SKM-1 treated with dmso at 0.1 percent for 144 hours (cell line): Measurements from ENCODE around the gene PNPLA7.
"Not testable (repeated sequence)": the region's sequence is repeated elsewhere in the genome, so short reads cannot be mapped to it uniquely, and the experiment has no call there.

ENCODE experiments used
- DNase-seq: peaks from one replicate; lab custom pipeline; 2025; ENCODE audit not compliant: unreplicated experiment; lab: John Stamatoyannopoulos, UW

PNPLA7 gene

GRCh38 chr9:137482094-137482781 lies 68.0 kb downstream of the PNPLA7 start:
- DNase-seq, result peak; percentile 65

DNA sequence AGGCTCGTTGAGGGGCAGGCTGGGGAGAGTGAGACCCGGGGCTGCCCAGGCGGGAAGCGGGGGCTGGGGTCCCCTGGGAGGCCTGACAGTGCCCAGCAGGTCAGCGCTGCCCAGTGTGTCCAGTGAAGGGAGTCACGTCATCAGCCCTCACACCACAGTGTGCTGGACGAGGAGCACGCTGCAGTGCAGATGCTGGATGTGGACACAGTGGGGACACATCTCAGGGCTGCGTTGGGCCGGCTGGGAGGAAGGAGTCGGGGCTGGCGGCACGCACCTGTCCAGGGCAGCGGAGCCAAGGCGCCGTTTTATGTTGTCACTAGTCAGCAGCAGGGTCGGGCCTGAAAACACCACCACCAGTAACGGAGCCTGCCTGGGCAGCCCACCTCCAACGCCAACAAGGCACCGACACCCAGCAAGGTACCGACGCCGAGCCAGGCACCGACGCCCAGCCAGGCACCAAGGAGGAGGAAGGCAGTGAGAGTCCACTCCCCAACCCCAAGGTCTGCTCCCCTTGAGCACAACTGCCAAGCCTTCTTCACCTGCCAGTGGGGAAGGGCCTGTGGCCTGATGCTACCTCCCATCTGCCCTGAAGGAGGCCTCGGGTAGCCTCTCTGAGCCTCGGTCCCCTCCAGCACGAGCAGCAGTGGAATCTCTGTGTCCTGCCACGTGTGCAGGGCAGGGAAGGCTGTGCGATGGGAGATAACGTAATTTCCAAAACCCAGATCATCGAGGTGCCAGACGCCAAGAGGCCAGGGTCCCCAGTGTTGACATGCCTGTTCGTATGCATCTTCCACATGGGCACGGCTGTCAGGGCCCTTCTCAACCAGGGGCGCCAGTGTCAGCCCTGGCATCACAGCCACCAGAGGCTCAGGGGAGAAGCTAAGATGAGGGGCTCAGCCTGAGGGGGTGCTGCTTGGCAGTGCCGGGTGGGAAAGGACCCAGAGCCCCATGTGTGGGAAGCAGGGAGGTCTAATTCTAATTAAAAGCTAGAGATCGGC lies 69.2 kb downstream of the PNPLA7 start:
- DNase-seq, result no peak

GRCh38 chr9:137479892-137480685 lies 70.1 kb downstream of the PNPLA7 start:
- no peak for DNase-seq

DNA sequence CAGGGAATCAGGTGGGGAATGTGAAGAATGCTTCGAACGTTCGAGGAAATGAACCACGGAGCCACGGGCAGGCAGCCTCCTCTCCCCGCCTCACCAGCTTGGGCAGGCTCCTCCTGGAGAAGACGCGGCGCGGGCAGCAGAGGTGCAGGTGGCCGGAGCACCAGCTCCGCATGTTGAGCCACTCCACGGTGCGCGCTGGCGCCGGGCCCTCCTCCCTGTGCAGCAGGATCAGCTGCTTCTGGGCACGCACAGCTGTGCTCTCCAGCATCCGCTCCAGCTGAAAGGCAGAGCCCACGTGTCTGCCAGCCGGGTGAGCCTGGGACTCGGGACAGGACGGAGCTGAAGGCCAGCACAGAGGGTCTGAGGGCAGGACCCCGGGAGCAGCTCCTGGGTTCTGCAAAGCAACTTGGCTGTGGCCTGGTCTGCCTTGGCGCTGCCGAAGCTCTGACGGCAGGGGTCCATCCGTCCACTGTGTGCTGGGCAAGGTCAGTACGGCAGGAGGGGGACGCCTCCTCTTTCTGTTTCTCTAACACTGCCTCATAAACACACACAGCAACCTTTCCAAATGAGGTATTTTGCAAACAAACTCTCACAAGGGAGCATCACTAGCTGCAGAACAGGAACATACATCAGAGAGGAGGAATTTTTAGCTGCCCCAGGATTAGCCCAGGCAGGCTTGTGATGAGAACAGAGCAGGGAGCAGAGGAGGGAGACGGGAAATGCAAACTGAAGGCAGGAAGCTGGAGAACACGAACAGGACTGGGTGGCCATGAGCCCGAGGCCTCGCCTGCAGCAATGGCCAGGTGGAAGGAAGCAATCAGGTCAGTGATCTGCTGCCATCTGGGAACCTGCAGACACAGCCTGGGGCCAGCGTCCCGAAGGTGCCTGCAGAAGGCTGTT lies 71.0 kb downstream of the PNPLA7 start:
- DNase-seq, result no peak

DNA sequence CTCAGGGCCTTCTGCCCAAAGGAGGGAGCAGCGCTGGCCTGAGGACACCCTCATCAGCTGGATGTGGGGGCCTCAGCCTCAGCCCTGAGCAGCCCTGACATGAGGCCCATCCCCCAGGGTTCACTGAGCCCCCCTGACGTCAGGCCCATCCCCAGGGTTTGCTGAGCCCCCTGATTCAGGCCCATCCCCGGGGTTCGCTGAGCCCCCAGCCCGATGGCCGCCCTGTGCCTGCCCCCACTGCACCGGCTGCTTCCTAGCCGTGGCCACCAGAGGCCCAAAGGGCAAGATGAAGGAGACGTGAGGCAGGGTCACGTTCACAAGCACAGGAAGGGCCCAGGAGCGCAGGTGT lies 71.6 kb downstream of the PNPLA7 start:
- DNase-seq, result no peak

GRCh38 chr9:137477778-137478612 lies 72.2 kb downstream of the PNPLA7 start:
- no peak for DNase-seq

DNA sequence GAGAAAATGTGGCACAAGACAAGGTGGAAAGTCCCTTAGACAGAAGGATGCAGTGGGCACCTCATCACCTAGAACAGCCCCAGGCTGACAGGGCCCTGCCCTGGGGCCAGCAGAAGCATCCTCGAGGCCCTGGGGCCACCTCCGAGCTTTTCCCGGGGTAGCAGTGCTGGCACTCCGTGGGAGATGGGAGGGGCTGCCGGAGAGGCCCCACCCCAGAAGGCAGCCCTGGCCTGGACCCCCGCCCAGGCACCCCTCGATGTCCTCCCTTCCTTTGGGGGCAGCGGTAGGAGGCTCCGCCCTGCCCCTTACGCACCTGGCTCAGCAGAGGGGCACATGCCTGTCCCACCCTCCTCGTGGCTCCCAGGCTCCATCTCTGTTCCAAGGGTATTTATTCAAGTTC lies 73.3 kb downstream of the PNPLA7 start:
- no peak for DNase-seq

- DNase-seq, result no peak
Measured at GRCh38 chr9:137475666-137476065, 74.5 kb downstream of the PNPLA7 start.

DNA sequence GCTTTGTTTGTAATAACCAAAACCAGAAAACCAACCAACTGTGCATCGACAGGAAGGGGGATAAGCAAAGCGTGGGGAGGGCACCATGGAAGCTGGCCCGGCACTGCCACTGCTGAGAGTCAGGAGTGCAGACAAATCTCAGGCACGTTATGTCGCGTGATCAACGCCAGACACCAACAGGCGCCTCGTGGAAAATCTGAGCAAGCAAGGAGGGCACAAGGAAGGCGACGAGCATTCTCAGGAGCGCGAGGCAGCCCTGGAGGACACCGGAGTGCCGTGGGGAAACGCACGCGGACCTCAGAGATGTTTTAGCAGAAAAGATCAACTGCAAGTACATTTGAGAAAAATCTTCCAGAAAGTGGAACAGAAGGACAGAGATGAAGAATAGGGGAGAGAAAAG lies 75.9 kb downstream of the PNPLA7 start:
- no peak for DNase-seq

GRCh38 chr9:137470785-137471184 lies 79.4 kb downstream of the PNPLA7 start:
- DNase-seq, result no peak

GRCh38 chr9:137467896-137468295 lies 82.3 kb downstream of the PNPLA7 start:
- no peak for DNase-seq

GRCh38 chr9:137467161-137467581 lies 83.0 kb downstream of the PNPLA7 start:
- DNase-seq, result no peak

- not testable (repeated sequence) for DNase-seq
Measured at GRCh38 chr9:137466389-137467085, 83.7 kb downstream of the PNPLA7 start.

DNA sequence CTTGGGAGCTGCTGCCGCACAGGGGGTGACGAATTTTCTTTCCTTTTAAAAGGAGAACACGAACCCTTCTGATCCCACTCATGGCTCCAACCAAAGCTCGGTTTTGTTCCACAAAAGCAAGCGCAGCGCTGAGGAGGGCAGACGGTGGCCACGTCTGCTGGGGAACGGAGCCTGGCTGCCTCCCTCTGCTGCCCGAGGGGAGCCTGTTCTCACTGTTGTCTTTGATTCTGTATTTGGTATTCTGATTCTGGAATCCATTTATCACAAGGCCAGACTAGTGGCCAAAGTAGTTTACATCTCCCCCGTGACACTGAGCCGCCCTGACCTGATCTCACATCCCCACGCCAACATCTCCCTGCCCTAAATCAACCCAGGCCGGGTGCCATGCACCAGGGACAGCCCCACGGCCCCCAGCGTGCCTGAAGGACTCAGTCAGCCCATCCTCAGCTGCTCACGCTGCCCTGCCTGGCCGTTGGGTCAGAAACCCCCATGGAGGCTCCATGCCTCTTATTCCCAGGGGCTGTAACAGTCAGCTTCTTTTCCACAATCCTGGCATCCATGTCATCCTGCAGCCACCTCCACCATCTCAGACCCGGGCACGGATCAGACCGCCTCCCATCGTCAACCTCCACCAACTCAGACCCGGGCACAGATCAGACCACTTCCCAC lies 84.3 kb downstream of the PNPLA7 start:
- no peak for DNase-seq

GRCh38 chr9:137465000-137465719 lies 85.0 kb downstream of the PNPLA7 start:
- DNase-seq, result no peak

GRCh38 chr9:137464291-137464999 lies 85.8 kb downstream of the PNPLA7 start:
- DNase-seq, result no peak

GRCh38 chr9:137463931-137464290 lies 86.3 kb downstream of the PNPLA7 start:
- DNase-seq, result no peak
